B cell (primary cell): ENCODE results near the gene IL25. TPM values are rescaled to one million over a fixed set of nuclear protein-coding genes. Genes with fewer than 3 reads are reported as not detected.
"Not testable (repeated sequence)": the region's sequence is repeated elsewhere in the genome, so short reads cannot be mapped to it uniquely, and the experiment has no call there.

Experiments
- ATAC-seq: fragments of 200-7000 bp; cut with Tn5 transposase; one replicate; pipeline ENCODE4 v1.10.0; 2021; ENCODE audit warnings: low read depth, mild to moderate bottlenecking, moderate number of reproducible peaks, moderate library complexity
- CTCF ChIA-PET: fragments of 350-600 bp; sonication (Branson Sonifier 250); formaldehyde crosslinking; loops from one replicate; lab custom pipeline; 2021; ENCODE audit warnings: antibody characterized with exemption, inconsistent platforms; lab: Charles Lee
- POLR2A ChIA-PET: fragments of 350-600 bp; sonication (Branson Sonifier 250); formaldehyde crosslinking; loops from one replicate; lab custom pipeline; 2021; ENCODE audit warnings: antibody characterized with exemption; lab: Charles Lee
- DNase-seq: peaks from one replicate; pipeline ENCODE4 v3.0.0; 2013
- H2AFZ ChIP-seq: 2 replicates; pipeline ENCODE4 v1.6.1; 2012; ENCODE audit warnings: mild to moderate bottlenecking, low read depth, low read length; ENCODE audit not compliant: insufficient read depth, poor library complexity, severe bottlenecking
- H3K27ac ChIP-seq, 2 donors: 1 replicate in 1 of 2; 2 replicates in 1 of 2; pipeline ENCODE4 v1.5.1; 2012 to 2013; ENCODE audit warnings: low read length in 2 of 2, mild to moderate bottlenecking in 2 of 2, moderate library complexity in 1 of 2
- H3K27me3 ChIP-seq, 4 experiments: fragments of 200-600 bp in 1 of 4; sonication (generic) in 1 of 4; replicated peaks in 1 of 4; 1 replicate in 2 of 4; 2 replicates in 2 of 4; pipeline versions ENCODE4 v1.6.1 to v1.7.0; 2013 to 2016; ENCODE audit warnings: low read length in 3 of 4, mild to moderate bottlenecking in 2 of 4, mixed read lengths in 1 of 4, moderate library complexity in 1 of 4; ENCODE audit not compliant: insufficient read depth in 4 of 4, control insufficient read depth in 3 of 4; ENCODE audit errors: control extremely low read depth in 1 of 4
- H3K36me3 ChIP-seq, 2 experiments: replicated peaks in 1 of 2; 1 replicate in 1 of 2; 2 replicates in 1 of 2; pipeline versions ENCODE4 v1.6.1 to v1.7.1; 2013; ENCODE audit warnings: low read length in 1 of 2; ENCODE audit not compliant: insufficient read depth in 2 of 2, control insufficient read depth in 1 of 2; ENCODE audit errors: control extremely low read depth in 1 of 2, extremely low read depth in 1 of 2
- H3K4me1 ChIP-seq, 2 donors: fragments of 200-600 bp in 1 of 2; sonication (generic) in 1 of 2; 1 replicate in 1 of 2; 2 replicates in 1 of 2; pipeline versions ENCODE4 v1.5.1 to v1.6.1; 2013 to 2017; ENCODE audit warnings: low read length in 2 of 2; ENCODE audit not compliant: control insufficient read depth in 2 of 2, insufficient read depth in 2 of 2
- H3K4me2 ChIP-seq: replicated peaks from 2 replicates; pipeline ENCODE3; 2012; ENCODE audit warnings: mild to moderate bottlenecking, low read depth, low read length; ENCODE audit not compliant: poor library complexity, severe bottlenecking
- H3K4me3 ChIP-seq, 5 experiments: fragments of 200-600 bp in 1 of 5; sonication (generic) in 1 of 5; 1 replicate in 3 of 5; 2 replicates in 2 of 5; pipeline versions ENCODE4 v1.5.1 to v1.7.0; 2011 to 2016; ENCODE audit warnings: low read length in 4 of 5, mild to moderate bottlenecking in 4 of 5, low read depth in 2 of 5, control low read depth in 1 of 5, moderate library complexity in 1 of 5; ENCODE audit not compliant: insufficient read depth in 1 of 5; ENCODE audit errors: control extremely low read depth in 1 of 5, extremely low read depth in 1 of 5
- H3K79me2 ChIP-seq: fragments of 200-600 bp; sonication (generic); one replicate; pipeline ENCODE4 v1.6.0; 2016; ENCODE audit warnings: low read length; ENCODE audit not compliant: control insufficient read depth, insufficient read depth
- H3K9ac ChIP-seq: fragments of 200-600 bp; sonication (generic); 2 replicates; pipeline ENCODE4 v1.6.1; 2017; ENCODE audit warnings: mild to moderate bottlenecking, low read length, moderate library complexity
- H3K9me3 ChIP-seq, 3 donors: one replicate each; pipeline versions ENCODE4 v1.6.1 to v1.7.1; 2013; ENCODE audit warnings: low read length in 2 of 3; ENCODE audit not compliant: control insufficient read depth in 2 of 3, insufficient read depth in 1 of 3; ENCODE audit errors: control extremely low read depth in 1 of 3
- H4K20me1 ChIP-seq: 2 replicates; pipeline ENCODE4 v1.6.0; 2012; ENCODE audit warnings: mild to moderate bottlenecking, low read length; ENCODE audit not compliant: insufficient read depth, control insufficient read depth, poor library complexity, severe bottlenecking
- H3K27ac Mint-ChIP-seq: one replicate; pipeline ENCODE4 v1.8.0; 2021; ENCODE audit warnings: mixed read lengths
- H3K27me3 Mint-ChIP-seq: one replicate; pipeline ENCODE4 v1.8.0; 2021; ENCODE audit warnings: mixed read lengths
- H3K4me1 Mint-ChIP-seq: one replicate; pipeline ENCODE4 v1.8.0; 2021; ENCODE audit warnings: mixed read lengths
- H3K4me3 Mint-ChIP-seq: one replicate; pipeline ENCODE4 v1.8.0; 2021; ENCODE audit warnings: mixed read lengths
- H3K9me3 Mint-ChIP-seq: one replicate; pipeline ENCODE4 v1.8.0; 2022; ENCODE audit warnings: mixed read lengths; ENCODE audit not compliant: insufficient read depth
- EZH2 ChIP-seq: IDR thresholded peaks from 2 replicates; pipeline ENCODE4 v1.6.1; 2012; ENCODE audit warnings: borderline replicate concordance, low read depth, mild to moderate bottlenecking, moderate library complexity, low read length; ENCODE audit not compliant: insufficient read depth, poor library complexity, severe bottlenecking
- WGBS: methylation state at CpG from one replicate; pipeline ENCODE4 v1.1.5; 2013; ENCODE audit warnings: missing lambda C conversion rate; ENCODE audit not compliant: insufficient coverage; 5-methylcytosine and 5-hydroxymethylcytosine counted together
- intact Hi-C: fragments of 100-400 bp; cut with micrococcal nuclease; formaldehyde crosslinking; loops from one replicate; pipeline ENCODE4 v1.10.0; 2022
- polyA plus RNA-seq: library from polyadenylated mRNA; depleted of rRNA; stranded (reverse); fragments of >200 nt; gene quantifications from 2 replicates; pipeline ENCODE4 v1.2.3, GENCODE V29; 2012
- total RNA-seq, 2 donors: library from RNA; stranded (reverse); fragments of 120-200 nt in 1 of 2; gene quantifications; 1 replicate in 1 of 2; 2 replicates in 1 of 2; pipeline versions ENCODE4 v1.2.3 to v1.2.4, GENCODE V29; 2013 to 2022
- TF ChIP-seq, protein P1 (sequence below): fragments of 200-600 bp; IDR thresholded peaks from one replicate; pipeline ENCODE4 v1.8.0; 2022; ENCODE audit warnings: antibody characterized with exemption, mild to moderate bottlenecking

The IL25 gene
- total and polyA plus RNA-seq, 2 donors (not counting 1 experiment from before 2014, with no cell fraction given), result not detected

DNA sequence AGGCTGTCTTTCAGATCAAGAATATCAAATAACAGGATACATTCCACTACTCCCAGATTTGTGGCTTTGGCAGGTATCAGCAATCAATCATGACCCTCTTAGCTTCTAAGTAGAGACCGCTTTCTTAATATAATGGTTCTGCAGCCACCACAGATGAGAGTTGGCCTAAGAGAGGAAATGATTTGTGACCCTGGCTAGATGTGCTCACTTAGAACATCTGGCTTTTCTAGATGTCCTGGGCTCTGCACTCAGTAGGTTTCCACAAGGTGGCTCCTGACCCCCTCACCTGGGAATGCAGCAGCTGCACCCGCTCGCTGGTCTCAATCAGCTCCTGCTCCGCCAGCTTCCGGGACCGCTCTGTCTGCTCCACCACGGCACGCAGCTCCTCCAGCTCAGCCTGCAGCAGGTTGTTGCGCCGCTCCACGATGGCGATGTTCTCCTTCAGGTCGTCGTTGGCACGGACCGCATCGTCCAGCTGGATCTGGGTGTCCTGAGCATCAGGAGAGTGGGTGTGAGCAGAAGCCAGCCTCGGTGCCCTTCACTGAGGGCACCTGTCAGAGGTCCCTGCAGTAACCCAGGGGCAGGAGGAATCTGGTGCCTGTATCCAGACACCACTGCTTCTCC, 13.1 kb downstream of the IL25 start:
- H2AFZ ChIP-seq, result no peak overlapping the region
- no peak overlapping the region for H3K4me3 ChIP-seq
- ChIA-PET POLR2A (no interaction called here), CTCF (interaction anchor here (1.0 kb wide), 1 partner anchor 120 kb away, joined by 4 read pairs; no protein-coding TSS in a partner anchor)
- Mint-ChIP-seq H3K27ac (no peak overlapping the region), H3K4me1 (no peaks in the 10 kb centered on the region), H3K27me3 (peaks cover 35% of the 10 kb centered on the region), H3K4me3 (no peak overlapping the region), H3K9me3 (no peaks in the 10 kb centered on the region)
- TF ChIP-seq EZH2, result no peak
- TF ChIP-seq, protein P1, sequence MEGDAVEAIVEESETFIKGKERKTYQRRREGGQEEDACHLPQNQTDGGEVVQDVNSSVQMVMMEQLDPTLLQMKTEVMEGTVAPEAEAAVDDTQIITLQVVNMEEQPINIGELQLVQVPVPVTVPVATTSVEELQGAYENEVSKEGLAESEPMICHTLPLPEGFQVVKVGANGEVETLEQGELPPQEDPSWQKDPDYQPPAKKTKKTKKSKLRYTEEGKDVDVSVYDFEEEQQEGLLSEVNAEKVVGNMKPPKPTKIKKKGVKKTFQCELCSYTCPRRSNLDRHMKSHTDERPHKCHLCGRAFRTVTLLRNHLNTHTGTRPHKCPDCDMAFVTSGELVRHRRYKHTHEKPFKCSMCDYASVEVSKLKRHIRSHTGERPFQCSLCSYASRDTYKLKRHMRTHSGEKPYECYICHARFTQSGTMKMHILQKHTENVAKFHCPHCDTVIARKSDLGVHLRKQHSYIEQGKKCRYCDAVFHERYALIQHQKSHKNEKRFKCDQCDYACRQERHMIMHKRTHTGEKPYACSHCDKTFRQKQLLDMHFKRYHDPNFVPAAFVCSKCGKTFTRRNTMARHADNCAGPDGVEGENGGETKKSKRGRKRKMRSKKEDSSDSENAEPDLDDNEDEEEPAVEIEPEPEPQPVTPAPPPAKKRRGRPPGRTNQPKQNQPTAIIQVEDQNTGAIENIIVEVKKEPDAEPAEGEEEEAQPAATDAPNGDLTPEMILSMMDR, result no peak
- H3K79me2 ChIP-seq, result no peaks in the 10 kb centered on the region
- WGBS, result 97% methylated on average over 17 of the region's 18 CpGs
- H3K9ac ChIP-seq, result no peak overlapping the region
- intact Hi-C loops, result no loop called here
- no peaks in the 10 kb centered on the region for H4K20me1 ChIP-seq
- no peak overlapping the region for H3K4me2 ChIP-seq
- H3K27ac ChIP-seq, result no peak overlapping the region
- DNase-seq, result no peak
- H3K36me3 ChIP-seq, result no peaks in the 10 kb centered on the region
- H3K27me3 ChIP-seq, result peaks cover 0 to 12% (median 0%) of the 10 kb centered on the region in 4 experiments
- no peaks in the 10 kb centered on the region for H3K4me1 ChIP-seq
- H3K9me3 ChIP-seq, result no peaks in the 10 kb centered on the region
- no peak for ATAC-seq

DNA sequence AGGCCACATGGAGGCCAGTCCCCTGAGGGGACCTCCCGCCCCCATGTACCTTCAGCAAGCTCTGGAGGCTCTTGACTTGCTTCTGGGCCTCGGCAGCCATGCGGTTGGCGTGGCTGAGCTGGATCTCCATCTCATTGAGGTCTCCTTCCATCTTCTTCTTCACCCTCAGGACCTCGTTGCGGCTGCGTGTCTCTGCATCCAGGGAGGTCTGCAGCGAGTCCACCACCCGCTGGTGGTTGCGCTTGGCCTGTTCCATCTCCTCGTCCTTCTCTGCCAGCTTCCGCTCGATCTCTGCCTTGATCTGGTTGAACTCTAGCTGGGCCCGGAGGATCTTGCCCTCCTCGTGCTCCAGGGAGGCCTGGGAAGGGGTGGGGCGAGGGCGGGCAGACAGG, 13.7 kb downstream of the IL25 start:
- H3K4me3 Mint-ChIP-seq, H3K27ac ChIP-seq, ATAC-seq, H3K4me1 ChIP-seq, H3K36me3 ChIP-seq, H3K9me3 ChIP-seq, H3K9ac ChIP-seq, H3K4me1 Mint-ChIP-seq, H3K9me3 Mint-ChIP-seq, POLR2A ChIA-PET, DNase-seq, H3K79me2 ChIP-seq, intact Hi-C loops, H4K20me1 ChIP-seq, H3K4me3 ChIP-seq, H2AFZ ChIP-seq, H3K4me2 ChIP-seq, H3K27ac Mint-ChIP-seq, CTCF ChIA-PET: not testable (repeated sequence)
- 79% methylated on average over 11 of the region's 17 CpGs for WGBS
- H3K27me3 ChIP-seq, result peaks cover 0 to 15% (median 0%) of the 10 kb centered on the region in 4 experiments
- H3K27me3 Mint-ChIP-seq, result peaks cover 35% of the 10 kb centered on the region
